Peyer's patch (tissue), 4 donors: ENCODE measurements around the gene SIL1. TPM values are rescaled to one million over a fixed set of nuclear protein-coding genes. Genes with fewer than 3 reads are reported as not detected.
"Not testable (repeated sequence)": the region's sequence is repeated elsewhere in the genome, so short reads cannot be mapped to it uniquely, and the experiment has no call there.

Experiments used
- DNase-seq, 3 donors: peaks; one replicate each; pipeline ENCODE4 v3.0.0-alpha.2; 2017 to 2019
- H3K27ac ChIP-seq, 4 donors: fragments of 200-600 bp; sonication (generic); one replicate each; pipeline ENCODE4 v1.5.1; 2016 to 2019
- H3K27me3 ChIP-seq, 2 donors: fragments of 200-600 bp; sonication (generic); one replicate each; pipeline ENCODE4 v1.5.1; 2019
- H3K36me3 ChIP-seq, 3 donors: fragments of 200-600 bp; sonication (generic); one replicate each; pipeline ENCODE4 v1.5.1; 2016 to 2019
- H3K4me1 ChIP-seq, 4 donors: fragments of 200-600 bp; sonication (generic); one replicate each; pipeline ENCODE4 v1.5.1; 2016 to 2019
- H3K4me3 ChIP-seq, 4 donors: fragments of 200-600 bp; sonication (generic); 1 replicate in 3 of 4; 2 replicates in 1 of 4; pipeline ENCODE4 v1.5.1; 2016 to 2019; ENCODE audit warnings: mild to moderate bottlenecking in 1 of 4
- H3K9me3 ChIP-seq, 4 donors: fragments of 200-600 bp; sonication (generic); one replicate each; pipeline ENCODE4 v1.5.1; 2016 to 2019; ENCODE audit warnings: mild to moderate bottlenecking in 1 of 4
- POLR2A ChIP-seq, 2 donors: fragments of 450-650 bp; IDR thresholded peaks; one replicate each; pipeline ENCODE4 v1.5.1; 2017; ENCODE audit warnings: antibody characterized with exemption in 2 of 2, mild to moderate bottlenecking in 2 of 2, moderate library complexity in 2 of 2
- total RNA-seq, 4 donors: library from RNA; depleted of rRNA; stranded (reverse); fragments of >200 nt; gene quantifications; one replicate each; pipeline ENCODE4 v1.1.0, GENCODE V29; 2016
- TF ChIP-seq, protein P1 (sequence below), 6 experiments: fragments of 450-650 bp in 4 of 6; fragments of 200-600 bp in 2 of 6; sonication (generic) in 1 of 6; IDR thresholded peaks; one replicate each; pipeline ENCODE4 v1.5.1; 2017 to 2019; ENCODE audit warnings: antibody characterized with exemption in 6 of 6, mild to moderate bottlenecking in 3 of 6, moderate library complexity in 1 of 6

The SIL1 gene
- total RNA-seq, 4 donors from 2014 or later, result 23.6 to 84.2 (median 39.2) TPM

GRCh38 chr5:139196296-139196956, 1.7 kb downstream of the SIL1 start:
- Histone ChIP-seq H3K27me3 (no peaks in the 10 kb centered on the region), H3K9me3 (no peaks in the 10 kb centered on the region), H3K4me3 (no peak overlapping the region), H3K27ac (no peak overlapping the region), H3K4me1 (peaks cover 0 to 7% (median 0%) of the 10 kb centered on the region in 4 donors), H3K36me3 (peaks cover 0 to 5% (median 0%) of the 10 kb centered on the region in 3 donors)
- DNase-seq, result no peak
- TF ChIP-seq POLR2A (IDR thresholded peaks at IDR 0.05), result no peak
- TF ChIP-seq, protein P1, sequence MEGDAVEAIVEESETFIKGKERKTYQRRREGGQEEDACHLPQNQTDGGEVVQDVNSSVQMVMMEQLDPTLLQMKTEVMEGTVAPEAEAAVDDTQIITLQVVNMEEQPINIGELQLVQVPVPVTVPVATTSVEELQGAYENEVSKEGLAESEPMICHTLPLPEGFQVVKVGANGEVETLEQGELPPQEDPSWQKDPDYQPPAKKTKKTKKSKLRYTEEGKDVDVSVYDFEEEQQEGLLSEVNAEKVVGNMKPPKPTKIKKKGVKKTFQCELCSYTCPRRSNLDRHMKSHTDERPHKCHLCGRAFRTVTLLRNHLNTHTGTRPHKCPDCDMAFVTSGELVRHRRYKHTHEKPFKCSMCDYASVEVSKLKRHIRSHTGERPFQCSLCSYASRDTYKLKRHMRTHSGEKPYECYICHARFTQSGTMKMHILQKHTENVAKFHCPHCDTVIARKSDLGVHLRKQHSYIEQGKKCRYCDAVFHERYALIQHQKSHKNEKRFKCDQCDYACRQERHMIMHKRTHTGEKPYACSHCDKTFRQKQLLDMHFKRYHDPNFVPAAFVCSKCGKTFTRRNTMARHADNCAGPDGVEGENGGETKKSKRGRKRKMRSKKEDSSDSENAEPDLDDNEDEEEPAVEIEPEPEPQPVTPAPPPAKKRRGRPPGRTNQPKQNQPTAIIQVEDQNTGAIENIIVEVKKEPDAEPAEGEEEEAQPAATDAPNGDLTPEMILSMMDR (IDR thresholded peaks at IDR 0.05), result no peak

DNA sequence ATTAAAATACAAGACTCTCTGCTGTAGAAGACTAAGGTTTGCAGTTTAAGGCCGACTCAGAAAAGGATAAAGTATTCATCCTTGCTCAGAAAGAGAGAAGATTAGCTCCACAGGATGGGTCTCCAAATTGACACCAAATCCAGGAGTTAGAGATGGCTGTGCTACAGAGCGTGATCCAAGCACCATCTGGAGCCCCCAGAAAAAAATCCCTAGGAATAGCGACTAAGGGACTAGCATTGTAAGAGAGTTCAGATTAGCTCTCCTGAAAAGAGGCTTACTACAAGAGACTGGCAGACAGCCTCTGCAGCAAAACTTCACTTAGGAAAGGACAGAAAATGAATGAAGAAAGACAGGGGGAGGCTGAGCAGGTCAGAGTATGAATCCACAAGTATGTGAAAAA, 3.7 kb downstream of the SIL1 start:
- no peak overlapping the region for H3K4me3 ChIP-seq
- no peaks in the 10 kb centered on the region for H3K9me3 ChIP-seq
- TF ChIP-seq, protein P1 (IDR thresholded peaks at IDR 0.05), result no peak
- TF ChIP-seq POLR2A (IDR thresholded peaks at IDR 0.05), result no peak
- peaks cover 0 to 7% (median 0%) of the 10 kb centered on the region in 4 donors for H3K4me1 ChIP-seq
- no peak for DNase-seq
- H3K27ac ChIP-seq, result no peak overlapping the region
- H3K36me3 ChIP-seq, result peaks cover 0 to 5% (median 0%) of the 10 kb centered on the region in 3 donors
- H3K27me3 ChIP-seq, result no peaks in the 10 kb centered on the region

DNA sequence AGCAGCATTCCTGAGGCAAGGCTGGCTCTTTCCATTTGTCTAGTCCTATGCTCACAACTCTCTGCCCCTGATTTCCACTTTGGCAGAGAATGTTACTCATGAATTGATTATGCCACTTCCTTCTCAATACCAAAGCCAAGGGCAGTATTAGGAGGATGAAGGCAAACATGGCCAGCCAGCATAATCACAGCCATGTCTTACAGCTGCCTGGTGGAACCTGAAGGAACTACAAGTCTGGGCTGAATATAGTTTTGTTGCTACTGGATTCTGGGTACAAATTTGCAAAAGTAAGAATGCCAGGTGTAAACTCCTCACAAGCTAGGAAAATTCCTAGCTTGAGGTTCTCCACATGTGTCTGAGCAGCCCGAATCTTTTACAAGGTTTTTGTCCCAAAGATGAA, 4.2 kb downstream of the SIL1 start:
- no peaks in the 10 kb centered on the region for H3K27me3 ChIP-seq

GRCh38 chr5:139192906-139193305, 5.3 kb downstream of the SIL1 start:
- H3K4me1 ChIP-seq, result not testable (repeated sequence)

More for the DNA sequence above, 4.2 kb downstream of the SIL1 start:
- Histone ChIP-seq H3K4me3 (no peak overlapping the region), H3K9me3 (no peaks in the 10 kb centered on the region), H3K27ac (no peak overlapping the region), H3K4me1 (peaks cover 0 to 7% (median 0%) of the 10 kb centered on the region in 4 donors), H3K36me3 (peaks cover 0 to 5% (median 0%) of the 10 kb centered on the region in 3 donors)
- TF ChIP-seq, protein P1 (IDR thresholded peaks at IDR 0.05), result peak in 5 of 6 experiments; percentile 5 to 45 (median 29)
- TF ChIP-seq POLR2A (IDR thresholded peaks at IDR 0.05), result no peak
- DNase-seq, result no peak

DNA sequence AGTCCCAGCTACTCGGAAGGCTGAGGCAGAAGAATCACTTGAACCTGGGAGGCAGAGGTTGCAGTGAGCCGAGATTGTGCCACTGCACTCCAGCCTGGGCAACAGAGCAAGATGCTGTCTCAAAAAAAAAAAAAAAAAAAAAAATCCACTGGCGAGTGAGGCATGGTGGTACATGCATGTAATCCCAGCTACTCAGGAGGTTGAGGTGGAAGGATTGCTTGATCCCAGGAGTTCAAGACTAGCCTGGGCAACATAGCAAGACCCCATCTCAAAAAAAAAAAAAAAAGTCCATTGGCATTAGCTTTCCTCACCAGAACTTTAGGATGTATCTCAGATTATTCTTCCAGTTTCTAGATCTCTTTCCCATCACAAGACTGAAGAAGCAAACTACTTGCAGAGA, 6.2 kb downstream of the SIL1 start:
- not testable (repeated sequence) for H3K27me3 ChIP-seq, H3K27ac ChIP-seq, H3K4me1 ChIP-seq, DNase-seq, H3K9me3 ChIP-seq, H3K36me3 ChIP-seq, H3K4me3 ChIP-seq

More at GRCh38 chr5:139192906-139193305, 5.3 kb downstream of the SIL1 start:
- not testable (repeated sequence) for H3K9me3 ChIP-seq, H3K27ac ChIP-seq, H3K27me3 ChIP-seq, DNase-seq, H3K36me3 ChIP-seq, H3K4me3 ChIP-seq

DNA sequence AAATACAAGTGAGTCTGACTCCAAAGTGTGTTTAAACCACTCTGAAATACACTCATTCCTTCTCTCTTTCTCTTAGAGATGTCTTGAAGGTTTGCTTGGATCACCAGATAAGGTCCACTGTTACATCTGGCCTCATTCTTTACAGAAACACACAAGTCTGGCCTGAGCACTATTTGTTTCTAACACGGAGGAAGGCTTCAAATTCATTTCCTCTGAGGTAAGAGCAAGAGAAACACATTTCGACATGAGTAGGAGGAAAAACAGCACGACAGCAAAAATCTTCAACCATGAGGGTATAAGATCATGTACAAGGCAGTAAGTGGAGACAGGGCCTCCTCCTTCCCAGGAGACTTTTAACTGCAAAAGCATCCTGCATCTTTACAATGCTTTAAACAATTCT, 8.0 kb downstream of the SIL1 start:
- no peak for DNase-seq
- no peak overlapping the region for H3K27ac ChIP-seq
- no peaks in the 10 kb centered on the region for H3K9me3 ChIP-seq
- H3K36me3 ChIP-seq, result peaks cover 0 to 5% (median 0%) of the 10 kb centered on the region in 3 donors
- no peak for TF ChIP-seq POLR2A (IDR thresholded peaks at IDR 0.05)
- TF ChIP-seq, protein P1 (IDR thresholded peaks at IDR 0.05), result no peak
- H3K27me3 ChIP-seq, result no peaks in the 10 kb centered on the region
- H3K4me3 ChIP-seq, result no peak overlapping the region
- H3K4me1 ChIP-seq, result peaks cover 0 to 8% (median 0%) of the 10 kb centered on the region in 4 donors
